GM19455 (cell line): ENCODE results near the gene TASOR.
A peak's percentile ranks its signal among the peaks of the same experiment; 100 is the strongest.

Experiments
- ATAC-seq: cut with Tn5 transposase; IDR thresholded peaks from one replicate; pipeline ENCODE4 v1.9.1; 2021; ENCODE audit not compliant: unreplicated experiment

TASOR gene

GRCh38 chr3:56689303-56689702 is 6.2 kb upstream of the TASOR start:
- no peak for ATAC-seq

- ATAC-seq: peak; percentile 54
These were observed 5.1 kb upstream of the TASOR start for GRCh38 chr3:56688191-56688590.

DNA sequence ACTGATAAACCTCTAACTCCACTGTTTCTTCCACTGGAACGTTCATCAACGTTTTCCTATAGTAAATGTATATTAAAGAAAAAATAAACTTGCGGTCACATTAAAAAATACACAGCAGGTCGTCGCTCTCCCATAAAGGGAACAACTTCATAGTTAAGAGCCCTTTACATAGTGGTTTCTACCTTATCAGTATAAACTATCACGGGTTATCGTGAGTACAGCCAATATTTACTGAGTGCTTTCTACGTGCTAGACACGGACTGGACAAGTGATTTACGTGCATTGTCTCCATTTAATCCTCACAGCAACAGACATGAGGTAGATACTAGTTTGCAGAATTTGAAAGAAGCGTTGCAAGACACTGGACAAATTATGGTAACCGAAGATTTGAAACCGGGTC is 964 bp upstream of the TASOR start:
- ATAC-seq: no peak

DNA sequence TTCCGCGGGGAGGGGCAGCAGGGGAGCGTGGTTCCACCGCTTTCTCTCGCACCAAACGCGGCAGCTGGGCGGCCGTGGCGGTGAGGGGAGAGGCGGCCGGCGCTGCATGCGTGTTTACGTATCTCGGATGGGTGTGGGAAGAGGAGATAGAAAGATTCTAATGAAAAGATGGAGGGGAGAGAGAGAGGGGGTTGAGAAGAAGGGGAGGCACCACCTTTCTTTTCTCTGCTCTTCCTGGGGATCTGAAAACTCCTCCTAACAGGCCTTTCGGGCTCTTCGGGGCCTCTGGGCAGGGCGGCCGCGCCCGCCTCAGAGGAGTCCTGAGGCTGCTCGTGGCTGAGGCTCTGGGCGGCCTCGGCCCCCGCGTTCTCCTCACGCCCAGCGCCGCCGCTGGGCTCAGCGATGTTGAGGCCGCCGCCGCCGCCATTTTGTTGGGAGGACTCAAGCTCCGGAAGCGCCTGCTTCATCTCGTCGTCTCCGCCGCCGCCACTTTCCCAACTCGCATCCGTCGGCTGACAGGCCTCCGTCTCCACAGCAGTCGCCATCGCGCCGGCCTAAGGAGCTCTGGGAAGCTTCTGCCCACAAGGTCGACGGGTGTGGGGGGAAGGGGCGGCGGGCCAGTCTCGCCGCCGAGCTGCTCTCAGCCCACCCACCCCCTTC is 473 bp downstream of the TASOR start:
- peak; percentile 84 for ATAC-seq

GRCh38 chr3:56681984-56682461 is 1.0 kb downstream of the TASOR start:
- ATAC-seq: peak; percentile 2

DNA sequence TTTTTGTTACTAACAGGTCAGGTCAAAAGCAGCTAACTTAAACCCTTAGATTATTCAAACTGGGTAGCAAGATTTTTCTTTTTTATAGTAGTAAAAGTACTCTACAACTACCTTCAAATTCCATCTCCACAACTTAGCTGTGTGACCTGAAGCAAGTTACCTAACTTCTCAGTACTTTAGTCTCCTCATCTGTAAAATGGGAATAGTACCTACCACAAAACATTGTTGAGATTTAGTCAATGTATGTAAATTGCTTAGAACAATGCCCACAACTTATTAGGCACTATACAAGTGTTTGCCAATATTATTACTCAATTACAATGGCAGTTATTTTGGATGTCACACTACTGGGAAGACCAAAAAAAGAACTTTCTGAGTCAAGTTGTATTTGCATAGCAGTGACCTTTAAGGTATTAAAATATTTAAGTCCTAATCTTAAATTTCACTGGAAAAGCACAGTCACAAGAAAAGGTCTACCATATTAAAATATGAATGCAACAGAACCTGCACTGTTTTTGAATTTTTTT is 2.9 kb downstream of the TASOR start:
- ATAC-seq: no peak

DNA sequence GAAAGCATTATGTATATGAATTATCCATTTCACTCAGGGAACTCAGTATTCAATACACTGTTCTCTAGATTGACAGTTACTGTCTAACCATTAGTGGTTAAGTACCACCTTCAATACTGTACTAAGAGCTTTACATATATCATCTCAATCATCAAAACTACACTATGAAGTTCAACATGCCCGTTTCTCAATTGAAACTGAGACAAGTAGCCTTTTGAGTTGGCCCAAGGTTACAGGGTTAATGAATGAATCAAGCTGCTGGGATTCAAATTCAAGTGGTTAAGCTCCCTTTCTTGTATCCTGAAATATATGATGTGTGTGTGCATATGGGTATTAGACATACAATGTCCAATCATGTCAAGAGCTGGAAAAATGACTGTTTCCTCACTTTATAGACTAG is 5.8 kb downstream of the TASOR start:
- no peak for ATAC-seq

DNA sequence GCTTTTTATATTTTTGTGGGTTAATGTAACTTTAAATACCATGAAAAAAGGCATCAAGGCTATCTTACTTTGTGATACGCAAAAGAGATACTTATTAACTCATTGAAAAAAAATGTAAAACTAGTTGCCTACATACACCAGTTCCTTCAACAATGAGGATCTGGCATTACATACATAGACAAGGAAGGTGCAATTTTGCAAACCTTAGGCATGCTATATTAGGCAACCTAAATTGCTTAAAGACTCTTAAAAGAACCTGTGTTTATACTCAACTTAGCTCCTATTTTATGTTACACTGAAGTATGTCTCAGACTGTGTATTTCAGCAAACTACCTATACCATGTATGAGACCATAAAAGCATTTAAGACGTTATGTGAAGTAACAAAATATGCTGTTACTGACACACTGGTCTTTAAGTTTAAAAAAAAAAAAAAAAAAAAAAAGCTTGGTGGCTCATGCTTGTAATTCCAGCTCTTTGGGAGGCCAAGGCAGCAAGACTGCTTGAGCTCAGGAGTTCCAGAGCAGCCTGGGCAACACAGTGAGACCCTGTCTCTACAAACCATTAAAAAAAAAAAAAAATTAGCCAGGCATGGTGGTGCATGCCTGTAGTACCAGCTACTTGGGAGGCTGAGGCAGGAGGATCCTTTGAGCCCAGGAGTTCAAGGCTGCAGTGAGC is 9.1 kb downstream of the TASOR start:
- ATAC-seq: no peak

GRCh38 chr3:56667973-56668579 is 15.0 kb downstream of the TASOR start:
- ATAC-seq: no peak

GRCh38 chr3:56664823-56665222 is 18.2 kb downstream of the TASOR start:
- ATAC-seq: no peak

DNA sequence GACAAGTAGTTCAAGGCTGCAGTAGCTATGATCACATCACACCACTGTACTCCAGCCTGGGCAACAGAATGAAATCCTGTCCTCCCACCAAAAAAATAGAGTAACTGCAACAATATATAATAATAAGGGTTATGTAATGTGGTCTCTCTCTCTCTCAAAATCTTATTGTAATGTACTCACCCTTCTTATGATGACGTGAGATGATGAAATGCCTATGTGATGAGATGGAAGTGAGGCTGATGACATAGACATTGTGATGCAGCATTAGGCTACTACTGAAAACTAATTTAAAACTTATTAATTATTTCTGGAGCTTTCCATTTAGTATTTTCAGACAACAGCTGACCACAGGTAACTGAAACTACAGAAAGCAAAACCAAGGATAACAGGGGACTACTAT is 27.4 kb downstream of the TASOR start:
- ATAC-seq: no peak

DNA sequence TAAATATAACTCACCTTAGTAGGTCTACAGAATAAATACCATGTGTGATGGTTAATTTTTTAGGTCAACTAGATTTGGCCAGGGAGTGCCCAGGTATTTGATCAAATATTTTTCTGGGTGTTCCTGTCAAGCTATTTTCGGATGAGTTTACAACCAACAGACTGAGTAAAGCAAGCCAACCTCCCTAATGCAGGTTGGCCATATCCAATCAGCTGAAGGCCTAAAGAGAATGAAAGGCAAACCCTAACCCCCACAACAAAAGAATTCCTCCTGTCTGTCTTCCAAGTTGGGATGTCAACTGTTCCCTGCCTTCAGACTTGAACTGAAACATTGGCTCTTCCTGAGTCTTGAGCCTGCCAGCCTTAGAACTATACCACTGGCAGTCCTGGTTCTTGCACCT is 28.6 kb downstream of the TASOR start:
- no peak for ATAC-seq

GRCh38 chr3:56645407-56645806 is 37.7 kb downstream of the TASOR start:
- ATAC-seq: no peak

GRCh38 chr3:56633602-56634535 is 49.2 kb downstream of the TASOR start:
- no peak for ATAC-seq
